WERI-Rb-1 (cell line): ENCODE measurements around the gene PIP4K2A.

Source experiments
- DNase-seq: peaks from one replicate; pipeline ENCODE4 v3.0.0-alpha.2; 2020
- H3K27ac ChIP-seq: fragments of 250-450 bp; sonication (Bioruptor Pico); 2 replicates; pipeline ENCODE4 v1.5.1; 2020; ENCODE audit warnings: mild to moderate bottlenecking, moderate library complexity
- H3K27me3 ChIP-seq: fragments of 250-450 bp; sonication (Bioruptor Pico); 2 replicates; pipeline ENCODE4 v1.5.1; 2021; ENCODE audit warnings: mild to moderate bottlenecking, low read depth, moderate library complexity; ENCODE audit not compliant: insufficient read depth, severe bottlenecking
- H3K36me3 ChIP-seq: fragments of 250-450 bp; sonication (Bioruptor Pico); 2 replicates; pipeline ENCODE4 v1.5.1; 2020; ENCODE audit warnings: mild to moderate bottlenecking, moderate library complexity
- H3K4me3 ChIP-seq: 2 replicates; pipeline ENCODE4 v1.5.1; 2011; ENCODE audit warnings: low read depth, mild to moderate bottlenecking, control low read depth, low read length
- H3K9me3 ChIP-seq: fragments of 250-450 bp; sonication (Bioruptor Pico); 2 replicates; pipeline ENCODE4 v1.5.1; 2021; ENCODE audit warnings: mild to moderate bottlenecking, moderate library complexity; ENCODE audit not compliant: severe bottlenecking
- CTCF ChIP-seq: IDR thresholded peaks from 2 replicates; pipeline ENCODE4 v1.5.1; 2011; ENCODE audit warnings: low read depth, mild to moderate bottlenecking, control low read depth, inconsistent platforms, low read length

The PIP4K2A gene

GRCh38 chr10:22615101-22615500 is 99.3 kb downstream of the PIP4K2A start:
- no peaks in the 10 kb centered on the region for H3K27me3 ChIP-seq
- DNase-seq: no peak
- TF ChIP-seq CTCF: no peak
- no peaks in the 10 kb centered on the region for H3K9me3 ChIP-seq
- H3K36me3 ChIP-seq: no peaks in the 10 kb centered on the region
- H3K4me3 ChIP-seq: no peak overlapping the region
- no peak overlapping the region for H3K27ac ChIP-seq

DNA sequence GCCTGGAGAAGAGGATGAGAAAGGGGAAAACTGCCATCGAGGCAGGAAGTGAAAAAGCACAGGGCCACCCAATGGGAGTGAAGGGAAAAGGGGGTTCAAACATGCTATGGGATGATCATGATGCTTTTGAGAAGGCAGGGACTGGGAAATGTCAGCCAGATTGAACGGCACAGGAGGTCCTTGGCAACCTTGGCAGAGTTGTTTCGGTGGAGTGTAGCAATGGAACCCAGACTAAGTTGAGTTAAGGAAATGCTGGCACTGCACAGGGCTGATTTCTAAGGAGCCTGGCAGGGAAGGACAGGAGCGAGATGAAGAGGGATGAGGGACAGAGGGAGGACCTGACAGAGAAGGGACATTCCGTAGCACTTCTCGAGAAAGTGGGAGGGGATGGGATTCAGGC is 101.4 kb downstream of the PIP4K2A start:
- no peak for DNase-seq
- Histone ChIP-seq H3K9me3 (no peaks in the 10 kb centered on the region), H3K27ac (no peak overlapping the region), H3K36me3 (no peaks in the 10 kb centered on the region), H3K27me3 (no peaks in the 10 kb centered on the region), H3K4me3 (no peak overlapping the region)
- TF ChIP-seq CTCF: no peak

GRCh38 chr10:22612318-22612717 is 102.1 kb downstream of the PIP4K2A start:
- DNase-seq: no peak
- Histone ChIP-seq H3K9me3 (no peaks in the 10 kb centered on the region), H3K27me3 (no peaks in the 10 kb centered on the region), H3K27ac (no peak overlapping the region), H3K36me3 (no peaks in the 10 kb centered on the region), H3K4me3 (no peak overlapping the region)
- TF ChIP-seq CTCF: no peak

- no peaks in the 10 kb centered on the region for H3K36me3 ChIP-seq
- no peak overlapping the region for H3K4me3 ChIP-seq
- no peaks in the 10 kb centered on the region for H3K27me3 ChIP-seq
- H3K27ac ChIP-seq: no peak overlapping the region
- TF ChIP-seq CTCF: no peak
- no peak for DNase-seq
- no peaks in the 10 kb centered on the region for H3K9me3 ChIP-seq
These were observed 102.8 kb downstream of the PIP4K2A start for GRCh38 chr10:22611425-22612115.

DNA sequence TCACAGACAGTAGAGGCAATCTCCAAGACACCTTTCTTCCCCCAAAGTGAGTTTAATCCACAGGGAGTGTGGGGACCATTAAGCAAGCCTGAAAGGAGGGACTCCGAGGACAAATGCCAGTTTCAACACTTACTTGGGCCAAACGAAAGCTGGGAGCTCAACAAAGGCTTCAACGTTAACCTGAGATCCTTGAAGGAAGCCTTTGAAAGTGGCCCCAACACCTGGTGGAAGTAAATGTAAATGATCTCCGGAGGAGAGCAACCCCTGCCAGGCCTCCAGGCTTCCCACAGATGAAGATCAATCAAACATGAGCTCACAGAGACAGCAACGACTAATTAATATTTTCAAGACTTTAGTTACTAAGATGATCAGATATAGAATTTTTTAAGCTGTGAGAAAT is 103.8 kb downstream of the PIP4K2A start:
- Histone ChIP-seq H3K36me3 (no peaks in the 10 kb centered on the region), H3K27me3 (no peaks in the 10 kb centered on the region), H3K9me3 (no peaks in the 10 kb centered on the region), H3K4me3 (no peak overlapping the region), H3K27ac (no peak overlapping the region)
- no peak for DNase-seq
- TF ChIP-seq CTCF: no peak
